Right lobe of liver (tissue), 6 donors: Measurements from ENCODE around the gene CAPZA2. TPM values are rescaled to one million over a fixed set of nuclear protein-coding genes. Genes with fewer than 3 reads are reported as not detected.
A peak's percentile ranks its signal among the peaks of the same experiment; 100 is the strongest.

Experiments used
- ATAC-seq, 4 donors: fragments of 200-7000 bp; cut with Tn5 transposase; one replicate each; pipeline ENCODE4 v1.9.1; 2020; ENCODE audit warnings: mild to moderate bottlenecking in 4 of 4, moderate library complexity in 4 of 4
- DNase-seq, 3 donors: peaks; one replicate each; pipeline ENCODE4 v3.0.0-alpha.2; 2020
- H3K27ac ChIP-seq, 3 donors: fragments of 200-600 bp; one replicate each; pipeline ENCODE4 v1.8.0; 2022
- H3K27me3 ChIP-seq, 2 donors: fragments of 200-600 bp; one replicate each; pipeline ENCODE4 v1.8.0; 2022
- H3K36me3 ChIP-seq, 4 donors: fragments of 200-600 bp; sonication (generic) in 1 of 4; one replicate each; pipeline versions ENCODE4 v1.5.1 to v1.8.0; 2017 to 2022; ENCODE audit warnings: control low read depth in 1 of 4
- H3K4me1 ChIP-seq, 4 donors: fragments of 200-600 bp; sonication (generic) in 1 of 4; one replicate each; pipeline versions ENCODE4 v1.5.1 to v1.8.0; 2017 to 2022; ENCODE audit warnings: control low read depth in 1 of 4
- H3K4me3 ChIP-seq, 3 donors: fragments of 200-600 bp; one replicate each; pipeline ENCODE4 v1.8.0; 2022
- H3K9me3 ChIP-seq, 4 donors: fragments of 200-600 bp; sonication (generic) in 1 of 4; one replicate each; pipeline versions ENCODE4 v1.5.1 to v1.8.0; 2017 to 2022; ENCODE audit warnings: control low read depth in 1 of 4
- POLR2A ChIP-seq: fragments of 450-650 bp; IDR thresholded peaks from one replicate; pipeline ENCODE4 v1.6.1; 2017; ENCODE audit warnings: antibody characterized with exemption, mild to moderate bottlenecking
- WGBS: methylation state at CpG from one replicate; pipeline ENCODE4 v1.1.6; 2018; ENCODE audit warnings: low coverage, low lambda C conversion rate; ENCODE audit not compliant: insufficient coverage; ENCODE audit errors: missing lambda C conversion rate; 5-methylcytosine and 5-hydroxymethylcytosine counted together
- intact Hi-C, 2 donors: fragments of 100-400 bp; cut with DNase I; formaldehyde crosslinking; loops; one replicate each; pipeline versions ENCODE4 v1.11.2 to v1.14.1; 2022
- total RNA-seq, 6 experiments: library from RNA; depleted of rRNA in 2 of 6; stranded (reverse); fragments of >200 nt in 2 of 6; fragmentation: NEBNext Ultra II Directional in 3 of 6; extraction: Animal tissue kit (Norgen Biotek cat#: 25700) in 3 of 6; gene quantifications; one replicate each; pipeline versions ENCODE4 v1.1.0 to v1.2.4, GENCODE V29; 2016 to 2023
- TF ChIP-seq, protein P1 (sequence below), 4 donors: fragments of 200-600 bp in 3 of 4; fragments of 450-650 bp in 1 of 4; IDR thresholded peaks; one replicate each; pipeline versions ENCODE4 v1.5.1 to v1.8.0; 2016 to 2022; ENCODE audit warnings: antibody characterized with exemption in 4 of 4, mild to moderate bottlenecking in 2 of 4
- donor health status: DM: no; HTN: yes; CAD: no.
- donor health status: DM: no; HTN: no; CAD: no.
- donor health status: DM: no; HTN: no; CAD: no.
- donor health status: DM: no; HTN: yes; CAD: no.
- donor health status: DM: no; HTN: yes; CAD: no.

CAPZA2 gene
- total RNA-seq, 6 experiments from 2014 or later, result 48.8 to 114 (median 89.8) TPM

- no peak overlapping the region for H3K27ac ChIP-seq
- intact Hi-C loops, result no loop called here
- H3K4me1 ChIP-seq, result peaks cover 0 to 32% (median 5%) of the 10 kb centered on the region in 4 donors
- H3K4me3 ChIP-seq, result no peak overlapping the region
- no peaks in the 10 kb centered on the region for H3K9me3 ChIP-seq
- DNase-seq, result no peak
- ATAC-seq, result no peak
- no peaks in the 10 kb centered on the region for H3K27me3 ChIP-seq
- WGBS, result no CpG with 5 or more reads among the region's 5 CpGs
- TF ChIP-seq, protein P1, sequence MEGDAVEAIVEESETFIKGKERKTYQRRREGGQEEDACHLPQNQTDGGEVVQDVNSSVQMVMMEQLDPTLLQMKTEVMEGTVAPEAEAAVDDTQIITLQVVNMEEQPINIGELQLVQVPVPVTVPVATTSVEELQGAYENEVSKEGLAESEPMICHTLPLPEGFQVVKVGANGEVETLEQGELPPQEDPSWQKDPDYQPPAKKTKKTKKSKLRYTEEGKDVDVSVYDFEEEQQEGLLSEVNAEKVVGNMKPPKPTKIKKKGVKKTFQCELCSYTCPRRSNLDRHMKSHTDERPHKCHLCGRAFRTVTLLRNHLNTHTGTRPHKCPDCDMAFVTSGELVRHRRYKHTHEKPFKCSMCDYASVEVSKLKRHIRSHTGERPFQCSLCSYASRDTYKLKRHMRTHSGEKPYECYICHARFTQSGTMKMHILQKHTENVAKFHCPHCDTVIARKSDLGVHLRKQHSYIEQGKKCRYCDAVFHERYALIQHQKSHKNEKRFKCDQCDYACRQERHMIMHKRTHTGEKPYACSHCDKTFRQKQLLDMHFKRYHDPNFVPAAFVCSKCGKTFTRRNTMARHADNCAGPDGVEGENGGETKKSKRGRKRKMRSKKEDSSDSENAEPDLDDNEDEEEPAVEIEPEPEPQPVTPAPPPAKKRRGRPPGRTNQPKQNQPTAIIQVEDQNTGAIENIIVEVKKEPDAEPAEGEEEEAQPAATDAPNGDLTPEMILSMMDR (IDR thresholded peaks at IDR 0.05), result no peak
- H3K36me3 ChIP-seq, result no peaks in the 10 kb centered on the region
Measured at GRCh38 chr7:116967254-116967922, 105.0 kb downstream of the CAPZA2 start.

DNA sequence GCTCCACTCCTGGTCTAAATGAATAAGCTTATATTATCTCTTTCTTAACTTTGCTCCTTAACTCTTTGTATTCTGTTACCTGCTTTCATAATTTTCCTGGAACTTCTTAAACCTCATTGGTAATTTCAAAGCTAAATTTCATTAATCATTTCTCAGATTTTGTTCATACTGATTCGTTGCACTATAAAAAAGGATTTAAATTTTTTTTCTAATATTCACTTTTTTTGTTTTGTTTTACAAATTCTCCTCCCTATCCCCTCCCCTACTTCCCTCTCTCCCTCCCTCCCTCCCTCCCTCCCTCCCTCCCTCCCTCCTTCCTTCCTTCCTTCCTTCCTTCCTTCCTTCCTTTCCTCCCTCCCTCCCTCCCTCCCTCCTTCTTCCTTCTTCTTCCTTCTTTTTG, 105.6 kb downstream of the CAPZA2 start:
- H3K36me3 ChIP-seq, result no peaks in the 10 kb centered on the region
- intact Hi-C loops, result no loop called here
- WGBS, result 75% methylated on average over 1 of the region's 1 CpG
- DNase-seq (no peak), ATAC-seq (no peak)
- no peak overlapping the region for H3K27ac ChIP-seq
- peaks cover 0 to 32% (median 5%) of the 10 kb centered on the region in 4 donors for H3K4me1 ChIP-seq
- no peak overlapping the region for H3K4me3 ChIP-seq
- no peak for TF ChIP-seq POLR2A
- TF ChIP-seq, protein P1 (IDR thresholded peaks at IDR 0.05), result no peak
- no peaks in the 10 kb centered on the region for H3K27me3 ChIP-seq
- no peaks in the 10 kb centered on the region for H3K9me3 ChIP-seq

DNA sequence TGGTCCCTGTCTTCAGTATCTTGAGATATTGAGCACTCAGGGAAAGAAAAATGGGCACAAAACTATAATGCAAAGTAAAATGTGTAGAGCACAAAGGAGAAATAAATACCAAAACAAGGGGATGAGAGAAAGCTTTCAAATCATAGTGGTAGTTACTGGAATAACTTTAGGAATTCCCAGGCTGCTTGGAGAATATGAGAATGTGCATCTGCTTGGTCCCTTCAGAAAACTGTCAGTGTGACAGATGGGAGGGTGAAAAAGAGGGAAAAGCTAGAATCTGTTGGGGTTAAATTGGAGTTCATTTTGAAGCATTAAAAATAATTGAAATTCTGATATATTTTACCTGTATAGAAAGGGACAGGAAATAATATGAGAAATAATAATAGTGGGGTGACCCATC, 106.2 kb downstream of the CAPZA2 start:
- H3K9me3 ChIP-seq, result no peaks in the 10 kb centered on the region
- H3K27me3 ChIP-seq, result no peaks in the 10 kb centered on the region
- ATAC-seq (no peak), DNase-seq (no peak)
- H3K4me3 ChIP-seq, result no peak overlapping the region
- H3K4me1 ChIP-seq, result peaks cover 0 to 32% (median 5%) of the 10 kb centered on the region in 4 donors
- H3K27ac ChIP-seq, result no peak overlapping the region
- TF ChIP-seq POLR2A, result no peak
- TF ChIP-seq, protein P1 (IDR thresholded peaks at IDR 0.05), result no peak
- H3K36me3 ChIP-seq, result no peaks in the 10 kb centered on the region
- intact Hi-C loops, result no loop called here

GRCh38 chr7:116969371-116969902, 107.0 kb downstream of the CAPZA2 start:
- WGBS, result 79% methylated on average over 3 of the region's 3 CpGs
- Histone ChIP-seq H3K27ac (no peak overlapping the region), H3K4me3 (no peak overlapping the region), H3K9me3 (no peaks in the 10 kb centered on the region), H3K27me3 (no peaks in the 10 kb centered on the region), H3K36me3 (no peaks in the 10 kb centered on the region), H3K4me1 (peaks cover 0 to 25% (median 5%) of the 10 kb centered on the region in 4 donors)
- TF ChIP-seq, protein P1 (IDR thresholded peaks at IDR 0.05), result no peak
- no peak for TF ChIP-seq POLR2A
- no peak for DNase-seq
- intact Hi-C loops, result no loop called here
- peak in 2 of 4 donors; percentile 52 to 76 for ATAC-seq
